Measurements from ENCODE around the gene ADAMTSL1. TPM values are rescaled to one million over a fixed set of nuclear protein-coding genes. Genes with fewer than 3 reads are reported as not detected.

Gene ADAMTSL1
- total RNA-seq, 1 experiment from 2014 or later = 1.2 TPM

DNA sequence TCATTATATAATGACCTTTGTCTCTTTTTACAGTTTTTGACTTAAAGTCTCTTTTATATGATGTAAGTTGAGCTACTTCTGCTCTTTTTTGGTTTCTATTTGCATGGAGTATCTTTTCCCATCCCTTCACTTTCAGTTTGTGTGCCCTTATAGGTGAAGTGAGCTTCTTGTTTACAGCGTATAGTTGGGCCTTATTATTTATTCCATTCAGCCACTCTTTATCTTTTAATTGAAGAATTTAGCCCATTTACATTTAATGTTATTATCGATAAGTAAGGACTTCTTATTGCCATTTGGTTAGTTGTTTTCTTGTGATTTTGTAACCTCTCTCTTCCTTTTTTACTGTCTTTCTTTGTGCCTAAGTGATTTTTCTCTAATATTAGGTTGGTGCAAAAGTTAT, 117.3 kb downstream of the ADAMTSL1 start:
- H3K9me3 Mint-ChIP-seq = peaks cover 11 to 18% of the 10 kb centered on the region in 2 experiments
- H2BK20ac ChIP-seq (ENCODE audit: low read depth, low read length, poor library complexity, severe bottlenecking) = no peak overlapping the region
- H2AFZ ChIP-seq (ENCODE audit: low read length) = no peak overlapping the region
- H3K14ac ChIP-seq (ENCODE audit: insufficient read depth, low read length) = no peak overlapping the region
- H3K4ac ChIP-seq (ENCODE audit: low read depth, low read length) = no peak overlapping the region
- no peak overlapping the region for H4K8ac ChIP-seq (replicated peaks; ENCODE audit: insufficient read length, low read depth, low read length)
- no peak overlapping the region for H2AK5ac ChIP-seq (ENCODE audit: insufficient read length, low read length)
- H3K4me2 ChIP-seq (ENCODE audit: insufficient read depth, insufficient read length, low read length) = no peak overlapping the region
- H4K5ac ChIP-seq (ENCODE audit: insufficient read length, low read depth, low read length) = no peak overlapping the region
- H2BK5ac ChIP-seq (ENCODE audit: insufficient read length, low read length) = no peak overlapping the region
- no peak for TF ChIP-seq CTCF (conservative IDR thresholded peaks at IDR 0.05)
- no peaks in the 10 kb centered on the region for H3K4me1 Mint-ChIP-seq
- DNase-seq = no peak
- no peaks in the 10 kb centered on the region for H3K27me3 ChIP-seq (ENCODE audit: insufficient read depth, low read length)
- H3K9ac ChIP-seq (ENCODE audit: extremely low read depth, insufficient read length, low read length) = no peak overlapping the region
- no peaks in the 10 kb centered on the region for H3K23me2 ChIP-seq (ENCODE audit: insufficient read length, low read depth, low read length, poor library complexity, severe bottlenecking)
- H3K79me2 ChIP-seq (ENCODE audit: insufficient read depth, low read length) = no peaks in the 10 kb centered on the region
- no peak overlapping the region for H3K23ac ChIP-seq (ENCODE audit: insufficient read length, low read depth, low read length)
- no peak overlapping the region for H3K56ac ChIP-seq (ENCODE audit: insufficient read length, low read depth, low read length)
- no peak overlapping the region for H3T11ph ChIP-seq (ENCODE audit: low read length)
- peaks cover 5 to 13% (median 7%) of the 10 kb centered on the region in 3 experiments; a peak in 6 of 7 replicates for H3K36me3 Mint-ChIP-seq (ENCODE audit: insufficient read depth in 1 of 3, low read depth in 3 of 3)
- no peak overlapping the region for H3K27ac ChIP-seq (ENCODE audit: insufficient read length, low read depth, low read length)
- H2BK12ac ChIP-seq (ENCODE audit: insufficient read length, low read depth, low read length) = no peak overlapping the region
- no peaks in the 10 kb centered on the region; the same call in 1 of the 2 replicates for H3K27me3 Mint-ChIP-seq (ENCODE audit: low read depth)
- no peaks in the 10 kb centered on the region for H3K9me3 ChIP-seq (ENCODE audit: control insufficient read depth, low read depth, low read length)
- WGBS (ENCODE audit: extremely low coverage, insufficient read length, low lambda C conversion rate) = no CpG with 5 or more reads among the region's 2 CpGs
- no peak overlapping the region for H3K18ac ChIP-seq (ENCODE audit: insufficient read length, low read depth, low read length)
- no peaks in the 10 kb centered on the region for H4K20me1 ChIP-seq (ENCODE audit: control insufficient read depth, insufficient read depth, insufficient read length)
- no peak overlapping the region for H2BK120ac ChIP-seq (ENCODE audit: low read depth, low read length, poor library complexity, severe bottlenecking)
- no peak overlapping the region for H3K27ac Mint-ChIP-seq
- no peak overlapping the region for H3K4me3 Mint-ChIP-seq
- H4K91ac ChIP-seq (ENCODE audit: insufficient read length, low read depth, low read length) = no peak overlapping the region
- no peaks in the 10 kb centered on the region for H3K4me1 ChIP-seq (ENCODE audit: insufficient read depth, low read length)
- no peak overlapping the region for H2BK15ac ChIP-seq (ENCODE audit: low read depth, low read length)
- H3K79me1 ChIP-seq (ENCODE audit: insufficient read depth, low read depth, low read length, poor library complexity, severe bottlenecking) = no peaks in the 10 kb centered on the region

All from H9 (cell line).